WI38 (cell line): ENCODE measurements around the gene MATR3.
A peak's percentile ranks its signal among the peaks of the same experiment; 100 is the strongest.

Source experiments
- H3K4me3 ChIP-seq: 2 replicates; pipeline ENCODE4 v1.5.1; 2011; ENCODE audit warnings: low read depth, mild to moderate bottlenecking, control low read depth, low read length
- CTCF ChIP-seq: IDR thresholded peaks from 2 replicates; pipeline ENCODE4 v1.5.1; 2012; ENCODE audit warnings: low read depth, mild to moderate bottlenecking, control low read depth, low read length

The MATR3 gene

GRCh38 chr5:139294374-139295165 lies 1.0 kb downstream of the MATR3 start:
- H3K4me3 ChIP-seq, result peak overlapping the region; percentile 77
- peak; percentile 39; the same call in 1 of the 2 replicates for TF ChIP-seq CTCF

DNA sequence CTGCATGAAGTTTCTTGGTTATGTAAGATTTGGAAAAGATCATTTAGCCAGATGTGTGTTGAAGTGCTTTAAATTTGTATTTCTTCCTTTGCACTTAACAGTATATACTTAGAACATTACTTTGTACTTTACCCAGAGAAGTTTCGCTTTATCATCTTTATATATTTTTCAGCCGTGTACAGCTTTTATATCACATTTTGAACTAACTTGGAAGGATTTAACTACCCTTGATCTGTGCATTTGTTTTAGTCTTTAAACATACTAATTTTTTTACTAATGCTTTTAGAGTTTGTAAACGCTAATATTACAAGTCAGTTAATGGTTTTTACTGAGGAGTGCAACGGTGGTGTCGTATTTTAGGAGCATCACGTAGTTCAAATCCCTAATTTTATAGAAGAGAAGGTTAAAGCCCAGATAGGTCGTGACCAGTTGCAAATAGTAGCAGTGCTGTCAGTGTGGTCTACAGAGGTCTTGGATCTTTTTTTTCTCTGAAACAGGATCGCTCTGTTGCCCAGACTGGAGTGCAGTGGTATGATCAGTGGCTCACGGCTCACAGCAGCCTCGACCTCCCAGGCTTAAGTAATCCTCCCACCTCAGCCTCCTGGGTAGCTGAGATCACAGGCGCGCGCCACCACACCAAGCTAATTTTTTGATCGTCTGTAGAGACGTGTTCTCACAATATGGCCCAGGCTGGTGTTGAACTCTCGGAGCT lies 2.0 kb downstream of the MATR3 start:
- no peak for TF ChIP-seq CTCF

GRCh38 chr5:139296198-139296597 lies 2.7 kb downstream of the MATR3 start:
- peak overlapping the region; percentile 77; the same call in 1 of the 2 replicates for H3K4me3 ChIP-seq
- no peak for TF ChIP-seq CTCF

More for the DNA sequence above, 2.0 kb downstream of the MATR3 start:
- peak overlapping the region; percentile 77 for H3K4me3 ChIP-seq

DNA sequence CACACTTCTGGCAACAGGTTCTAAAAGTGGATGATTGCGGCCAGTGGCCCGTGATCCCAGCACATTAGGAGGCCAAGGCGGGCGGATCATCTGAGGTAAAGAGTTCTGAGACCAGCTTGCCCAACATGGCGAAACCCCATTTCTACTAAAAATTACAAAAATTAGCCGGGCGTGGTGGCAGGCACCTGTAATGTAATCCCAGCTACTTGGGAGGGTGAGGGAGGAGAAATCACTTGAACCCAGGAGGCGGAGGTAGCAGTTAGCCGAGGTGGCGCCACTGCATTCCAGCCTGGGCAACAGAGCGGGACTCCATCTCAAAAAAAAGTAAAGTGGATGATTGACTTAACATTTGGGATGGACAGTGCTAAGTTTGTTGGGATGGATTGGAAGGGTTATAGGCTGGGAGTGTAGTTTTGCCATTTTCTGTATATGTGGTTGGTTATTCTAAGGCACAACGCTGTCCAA lies 3.4 kb downstream of the MATR3 start:
- H3K4me3 ChIP-seq, result no peak overlapping the region
- no peak for TF ChIP-seq CTCF

DNA sequence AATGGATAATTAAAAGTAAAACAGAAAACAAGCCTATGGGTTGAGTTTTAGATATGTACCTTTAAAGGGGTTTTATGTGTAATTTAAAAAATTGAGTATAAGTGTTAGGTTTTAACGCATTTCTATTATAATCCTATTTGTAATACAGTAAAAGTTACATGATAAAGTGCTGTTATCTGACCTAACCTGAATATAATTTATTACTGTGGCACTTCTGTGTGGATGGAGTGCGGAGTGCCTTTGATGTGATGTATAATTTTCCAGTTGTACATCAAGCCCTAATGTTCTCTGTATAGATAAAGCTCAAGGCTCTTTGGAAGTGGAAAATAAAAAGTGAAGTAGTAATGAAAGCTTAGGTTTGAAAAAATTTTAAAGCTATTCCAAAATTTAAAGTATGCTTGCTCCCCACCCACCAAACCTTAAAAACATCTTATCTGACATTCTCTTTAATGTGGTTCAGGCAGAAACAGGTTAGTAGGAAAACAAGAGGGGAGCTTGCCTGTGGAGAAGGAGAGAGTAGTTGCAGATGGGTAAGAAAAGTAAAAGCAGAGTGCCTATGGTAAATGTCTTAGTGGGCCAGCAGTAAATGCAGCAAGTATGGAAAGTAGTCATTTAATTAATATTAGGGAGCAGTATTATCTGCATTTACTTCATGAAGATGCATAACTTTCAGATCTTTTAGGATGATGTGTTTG lies 4.0 kb downstream of the MATR3 start:
- no peak for TF ChIP-seq CTCF
- H3K4me3 ChIP-seq, result no peak overlapping the region

DNA sequence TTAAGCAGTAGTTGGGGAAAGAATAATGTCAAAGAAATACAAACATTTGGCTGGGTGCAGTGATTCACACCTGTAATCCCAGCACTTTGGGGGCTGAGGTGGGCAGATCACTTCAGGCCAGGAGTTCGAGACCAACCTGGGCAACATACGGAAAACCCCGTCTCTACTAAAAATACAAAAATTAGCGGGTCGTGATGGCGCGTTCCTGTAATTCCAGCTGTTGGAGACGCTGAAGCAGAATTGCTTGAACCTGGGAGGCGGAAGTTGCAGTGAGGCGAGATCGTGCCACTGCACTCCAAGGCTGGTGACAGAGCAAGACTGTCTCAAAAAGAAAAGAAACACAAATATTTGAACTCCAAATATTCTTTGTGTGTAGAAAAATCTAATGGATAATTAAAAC lies 4.7 kb downstream of the MATR3 start:
- no peak overlapping the region for H3K4me3 ChIP-seq

More for the DNA sequence above, 4.7 kb downstream of the MATR3 start:
- no peak for TF ChIP-seq CTCF
